Keratinocyte (primary cell): ENCODE data around the gene GZMH.

Source experiments
- EZH2 ChIP-seq: IDR thresholded peaks from one replicate; pipeline ENCODE4 v1.6.1; 2012; ENCODE audit warnings: inconsistent platforms, mild to moderate bottlenecking, low read length, moderate library complexity
- TF ChIP-seq, protein P1 (sequence below), 3 experiments: IDR thresholded peaks in 1 of 3; conservative IDR thresholded peaks in 1 of 3; optimal IDR thresholded peaks in 1 of 3; 2 replicates in 2 of 3; 3 replicates in 1 of 3; pipeline versions ENCODE3 to v1.5.1; 2011; ENCODE audit warnings: low read length in 3 of 3, mild to moderate bottlenecking in 3 of 3, moderate library complexity in 2 of 3, control low read depth in 1 of 3, inconsistent platforms in 1 of 3; ENCODE audit not compliant: insufficient read depth in 2 of 3; ENCODE audit errors: extremely low read depth in 1 of 3

DNA sequence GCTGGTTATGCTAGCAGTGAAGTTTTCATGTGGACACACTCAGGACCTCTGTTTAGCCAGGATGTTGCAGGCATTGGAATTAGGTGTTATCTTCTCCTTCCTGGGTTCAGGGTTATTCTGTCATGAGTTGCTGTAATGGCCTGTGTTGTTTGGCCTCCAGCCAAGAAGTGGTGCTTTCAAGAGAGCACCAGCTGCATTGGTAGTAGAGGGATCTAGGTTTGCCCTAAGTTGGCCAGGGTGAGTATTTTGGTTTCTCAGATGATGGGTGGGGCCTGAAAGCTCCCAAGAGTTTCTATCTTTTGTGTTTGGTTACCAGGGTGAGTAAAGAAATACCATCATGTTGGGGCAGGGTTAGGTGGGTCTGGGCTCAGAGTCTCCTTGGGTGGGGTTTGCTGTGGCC lies 2.7 kb upstream of the GZMH start:
- TF ChIP-seq, protein P1, sequence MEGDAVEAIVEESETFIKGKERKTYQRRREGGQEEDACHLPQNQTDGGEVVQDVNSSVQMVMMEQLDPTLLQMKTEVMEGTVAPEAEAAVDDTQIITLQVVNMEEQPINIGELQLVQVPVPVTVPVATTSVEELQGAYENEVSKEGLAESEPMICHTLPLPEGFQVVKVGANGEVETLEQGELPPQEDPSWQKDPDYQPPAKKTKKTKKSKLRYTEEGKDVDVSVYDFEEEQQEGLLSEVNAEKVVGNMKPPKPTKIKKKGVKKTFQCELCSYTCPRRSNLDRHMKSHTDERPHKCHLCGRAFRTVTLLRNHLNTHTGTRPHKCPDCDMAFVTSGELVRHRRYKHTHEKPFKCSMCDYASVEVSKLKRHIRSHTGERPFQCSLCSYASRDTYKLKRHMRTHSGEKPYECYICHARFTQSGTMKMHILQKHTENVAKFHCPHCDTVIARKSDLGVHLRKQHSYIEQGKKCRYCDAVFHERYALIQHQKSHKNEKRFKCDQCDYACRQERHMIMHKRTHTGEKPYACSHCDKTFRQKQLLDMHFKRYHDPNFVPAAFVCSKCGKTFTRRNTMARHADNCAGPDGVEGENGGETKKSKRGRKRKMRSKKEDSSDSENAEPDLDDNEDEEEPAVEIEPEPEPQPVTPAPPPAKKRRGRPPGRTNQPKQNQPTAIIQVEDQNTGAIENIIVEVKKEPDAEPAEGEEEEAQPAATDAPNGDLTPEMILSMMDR (optimal IDR thresholded peaks at IDR 0.05 in 1 of 3, IDR thresholded peaks at IDR 0.05 in 1 of 3, conservative IDR thresholded peaks at IDR 0.05 in 1 of 3; ENCODE audit: extremely low read depth in 1 of 3, insufficient read depth in 2 of 3, low read length in 3 of 3), result no peak
- no peak for TF ChIP-seq EZH2
